Activated T-cell treated with anti-CD3 and anti-CD28 coated beads, Interleukin-2, amount 50 U/mL, for 72 hours (primary cell): ENCODE results near the gene TAGAP. TPM values are rescaled to one million over a fixed set of nuclear protein-coding genes. Genes with fewer than 3 reads are reported as not detected.

Source experiments
- ATAC-seq, 2 donors: fragments of 150-1000 bp; cut with Tn5 transposase; replicated peaks in 1 of 2; 2 replicates each; pipeline ENCODE4 v1.10.0; 2021; ENCODE audit warnings: moderate library complexity in 2 of 2, mild to moderate bottlenecking in 1 of 2
- DNase-seq, 2 donors: peaks; one replicate each; pipeline ENCODE4 v3.0.0; 2021 to 2022; ENCODE audit warnings: mixed read lengths in 1 of 2
- H3K27ac Mint-ChIP-seq: one replicate; pipeline ENCODE4 v1.8.0; 2022; ENCODE audit warnings: mild to moderate bottlenecking, moderate library complexity, mixed read lengths
- H3K27me3 Mint-ChIP-seq: one replicate; pipeline ENCODE4 v1.8.0; 2022; ENCODE audit warnings: low read depth, mixed read lengths
- H3K36me3 Mint-ChIP-seq, 2 donors: one replicate each; pipeline ENCODE4 v1.8.0; 2022; ENCODE audit warnings: mixed read lengths in 2 of 2, mild to moderate bottlenecking in 1 of 2; ENCODE audit not compliant: insufficient read depth in 2 of 2
- H3K4me1 Mint-ChIP-seq: one replicate; pipeline ENCODE4 v1.8.0; 2022; ENCODE audit warnings: low read depth, mixed read lengths
- H3K4me3 Mint-ChIP-seq, 2 donors: one replicate each; pipeline ENCODE4 v1.8.0; 2022; ENCODE audit warnings: mild to moderate bottlenecking in 2 of 2, mixed read lengths in 2 of 2, moderate library complexity in 2 of 2
- H3K9me3 Mint-ChIP-seq, 2 donors: one replicate each; pipeline ENCODE4 v1.8.0; 2022; ENCODE audit warnings: mixed read lengths in 2 of 2
- total RNA-seq, 2 donors: library from RNA; stranded (reverse); gene quantifications; one replicate each; pipeline ENCODE4 v1.2.3, GENCODE V29; 2022

Gene TAGAP
- total RNA-seq: 10 to 100 TPM; 34.6 to 56.1 TPM

- Mint-ChIP-seq H3K4me1 (peaks cover 69% of the 10 kb centered on the region), H3K9me3 (no peaks in the 10 kb centered on the region), H3K27me3 (no peaks in the 10 kb centered on the region), H3K27ac (peak within 1 kb of the TSS; percentile 96), H3K36me3 (peaks cover 25 to 47% of the 10 kb centered on the region in 2 donors), H3K4me3 (peak within 1 kb of the TSS; percentile 95 to 98)
- ATAC-seq (peak; percentile 88 to 90), DNase-seq (peak; percentile 82 to 87)
Measured at GRCh38 chr6:159044899-159045727, at the start of gene TAGAP. TAGAP (minus strand) TSS chr6:159044991; CDS start chr6:159044146, 845 bp downstream.

GRCh38 chr6:159093609-159094443 lies 49.0 kb upstream of the TAGAP start:
- Mint-ChIP-seq H3K4me1 (peaks cover 97% of the 10 kb centered on the region), H3K9me3 (peaks cover 0 to 1% of the 10 kb centered on the region in 2 donors), H3K36me3 (no peaks in the 10 kb centered on the region), H3K27ac (peak overlapping the region; percentile 89), H3K27me3 (no peaks in the 10 kb centered on the region), H3K4me3 (peak overlapping the region; percentile 80 to 88)
- ATAC-seq (peak; percentile 3 to 22), DNase-seq (peak in 1 of 2 donors; percentile 28)

GRCh38 chr6:159092631-159093030 lies 47.8 kb upstream of the TAGAP start:
- peaks cover 87% of the 10 kb centered on the region for H3K4me1 Mint-ChIP-seq
- H3K36me3 Mint-ChIP-seq: no peaks in the 10 kb centered on the region
- no peaks in the 10 kb centered on the region for H3K27me3 Mint-ChIP-seq
- peak overlapping the region in 1 of 2 donors; percentile 30 for H3K4me3 Mint-ChIP-seq
- ATAC-seq (no peak), DNase-seq (no peak)
- peak overlapping the region; percentile 32 for H3K27ac Mint-ChIP-seq
- peaks cover 0 to 1% of the 10 kb centered on the region in 2 donors for H3K9me3 Mint-ChIP-seq

GRCh38 chr6:159090530-159091480 lies 46.0 kb upstream of the TAGAP start:
- Mint-ChIP-seq H3K4me3 (no peak overlapping the region), H3K9me3 (peaks cover 0 to 9% of the 10 kb centered on the region in 2 donors), H3K27ac (no peak overlapping the region), H3K4me1 (peaks cover 87% of the 10 kb centered on the region), H3K36me3 (no peaks in the 10 kb centered on the region), H3K27me3 (no peaks in the 10 kb centered on the region)
- no peak for DNase-seq
- ATAC-seq: no peak

GRCh38 chr6:159089909-159090308 lies 45.1 kb upstream of the TAGAP start:
- H3K4me1 Mint-ChIP-seq: peaks cover 84% of the 10 kb centered on the region
- ATAC-seq: peak; percentile 58 to 64
- no peaks in the 10 kb centered on the region for H3K36me3 Mint-ChIP-seq
- peak in 1 of 2 donors; percentile 56 for DNase-seq
- H3K27ac Mint-ChIP-seq: peak overlapping the region; percentile 21
- no peaks in the 10 kb centered on the region for H3K27me3 Mint-ChIP-seq
- peaks cover 0 to 9% of the 10 kb centered on the region in 2 donors for H3K9me3 Mint-ChIP-seq
- peak overlapping the region in 1 of 2 donors; percentile 42 for H3K4me3 Mint-ChIP-seq

GRCh38 chr6:159089443-159089842 lies 44.7 kb upstream of the TAGAP start:
- no peaks in the 10 kb centered on the region for H3K27me3 Mint-ChIP-seq
- H3K4me1 Mint-ChIP-seq: peaks cover 80% of the 10 kb centered on the region
- H3K27ac Mint-ChIP-seq: peak overlapping the region; percentile 21
- no peaks in the 10 kb centered on the region for H3K36me3 Mint-ChIP-seq
- H3K9me3 Mint-ChIP-seq: peaks cover 0 to 9% of the 10 kb centered on the region in 2 donors
- peak overlapping the region; percentile 3 to 42 for H3K4me3 Mint-ChIP-seq
- DNase-seq (no peak), ATAC-seq (peak; percentile 6 to 32)

- H3K27me3 Mint-ChIP-seq: no peaks in the 10 kb centered on the region
- DNase-seq: no peak
- peaks cover 70% of the 10 kb centered on the region for H3K4me1 Mint-ChIP-seq
- peak overlapping the region in 1 of 2 donors; percentile 39 for H3K4me3 Mint-ChIP-seq
- peak; percentile 44 to 62 for ATAC-seq
- peak overlapping the region; percentile 73 for H3K27ac Mint-ChIP-seq
- H3K9me3 Mint-ChIP-seq: peaks cover 0 to 9% of the 10 kb centered on the region in 2 donors
- H3K36me3 Mint-ChIP-seq: no peaks in the 10 kb centered on the region
Measured at GRCh38 chr6:159086033-159086618, 41.3 kb upstream of the TAGAP start.

GRCh38 chr6:159085396-159085895 lies 40.7 kb upstream of the TAGAP start:
- peaks cover 70% of the 10 kb centered on the region for H3K4me1 Mint-ChIP-seq

GRCh38 chr6:159084493-159085091 lies 39.8 kb upstream of the TAGAP start:
- peaks cover 70% of the 10 kb centered on the region for H3K4me1 Mint-ChIP-seq
- H3K27ac Mint-ChIP-seq: no peak overlapping the region
- no peaks in the 10 kb centered on the region for H3K27me3 Mint-ChIP-seq

More at GRCh38 chr6:159085396-159085895, 40.7 kb upstream of the TAGAP start:
- Mint-ChIP-seq H3K27me3 (no peaks in the 10 kb centered on the region), H3K36me3 (peaks cover 0 to under 1% of the 10 kb centered on the region in 2 donors), H3K9me3 (peaks cover 0 to 7% of the 10 kb centered on the region in 2 donors), H3K4me3 (no peak overlapping the region), H3K27ac (no peak overlapping the region)
- ATAC-seq (no peak), DNase-seq (no peak)

GRCh38 chr6:159083146-159083545 lies 38.4 kb upstream of the TAGAP start:
- ATAC-seq (no peak), DNase-seq (no peak)
- H3K27ac Mint-ChIP-seq: no peak overlapping the region
- no peak overlapping the region for H3K4me3 Mint-ChIP-seq
- no peaks in the 10 kb centered on the region for H3K27me3 Mint-ChIP-seq
- peaks cover 0 to 2% of the 10 kb centered on the region in 2 donors for H3K36me3 Mint-ChIP-seq
- H3K9me3 Mint-ChIP-seq: peaks cover 0 to 10% of the 10 kb centered on the region in 2 donors
- peaks cover 79% of the 10 kb centered on the region for H3K4me1 Mint-ChIP-seq

More at GRCh38 chr6:159084493-159085091, 39.8 kb upstream of the TAGAP start:
- H3K4me3 Mint-ChIP-seq: no peak overlapping the region
- H3K9me3 Mint-ChIP-seq: peaks cover 0 to 7% of the 10 kb centered on the region in 2 donors
- peak in 1 of 2 donors; percentile 38 for ATAC-seq
- no peak for DNase-seq
- peaks cover 0 to 2% of the 10 kb centered on the region in 2 donors for H3K36me3 Mint-ChIP-seq

- no peak overlapping the region for H3K4me3 Mint-ChIP-seq
- H3K27me3 Mint-ChIP-seq: no peaks in the 10 kb centered on the region
- peaks cover 82% of the 10 kb centered on the region for H3K4me1 Mint-ChIP-seq
- H3K36me3 Mint-ChIP-seq: peaks cover 0 to 2% of the 10 kb centered on the region in 2 donors
- H3K9me3 Mint-ChIP-seq: peaks cover 0 to 6% of the 10 kb centered on the region in 2 donors
- no peak overlapping the region for H3K27ac Mint-ChIP-seq
- DNase-seq: no peak
- ATAC-seq: no peak
Measured at GRCh38 chr6:159082039-159082815, 37.4 kb upstream of the TAGAP start.
